Fibroblast of mammary gland (primary cell): ENCODE results near the gene MEX3D.
"Not testable (repeated sequence)": the region's sequence is repeated elsewhere in the genome, so short reads cannot be mapped to it uniquely, and the experiment has no call there.

ENCODE experiments used
- DNase-seq: peaks from one replicate; pipeline ENCODE4 v3.0.0-alpha.2; 2010; ENCODE audit warnings: low read depth
- H3K4me3 ChIP-seq: 2 replicates; pipeline ENCODE4 v1.5.1; 2011; ENCODE audit warnings: low read depth, mild to moderate bottlenecking, low read length, moderate library complexity; ENCODE audit not compliant: control insufficient read depth
- CTCF ChIP-seq: conservative IDR thresholded peaks from 2 replicates; pipeline ENCODE4 v1.5.1; 2011; ENCODE audit warnings: low read depth, low read length, inconsistent platforms; ENCODE audit not compliant: control insufficient read depth, insufficient read depth

The MEX3D gene

GRCh38 chr19:1524287-1524971 is 43.7 kb downstream of the MEX3D start:
- no peak for DNase-seq
- no peak overlapping the region for H3K4me3 ChIP-seq

GRCh38 chr19:1523412-1524286 is 44.5 kb downstream of the MEX3D start, which contains the start of gene PLK5:
Gene PLK5 (plus strand): TSS chr19:1524077. CDS start chr19:1526997, 2,920 bp downstream.
- H3K4me3 ChIP-seq = no peak within 1 kb of the TSS
- no peak for DNase-seq
- TF ChIP-seq CTCF = no peak

More at GRCh38 chr19:1524287-1524971, 43.7 kb downstream of the MEX3D start:
- TF ChIP-seq CTCF = no peak

- no peak for TF ChIP-seq CTCF
- no peak overlapping the region for H3K4me3 ChIP-seq
- no peak for DNase-seq
Observed at GRCh38 chr19:1522838-1523237, 45.3 kb downstream of the MEX3D start.

- H3K4me3 ChIP-seq = no peak overlapping the region
- no peak for TF ChIP-seq CTCF
- no peak for DNase-seq
Observed at GRCh38 chr19:1522061-1522460, 46.1 kb downstream of the MEX3D start.

- DNase-seq = no peak
- TF ChIP-seq CTCF = no peak
- no peak overlapping the region for H3K4me3 ChIP-seq
Observed at GRCh38 chr19:1521636-1522035, 46.5 kb downstream of the MEX3D start.

GRCh38 chr19:1520203-1520780 is 47.8 kb downstream of the MEX3D start:
- no peak for TF ChIP-seq CTCF
- no peak for DNase-seq
- H3K4me3 ChIP-seq = no peak overlapping the region

GRCh38 chr19:1519802-1520201 is 48.3 kb downstream of the MEX3D start:
- H3K4me3 ChIP-seq, DNase-seq: not testable (repeated sequence)
